ENCODE data around the gene HIGD1B. TPM values are rescaled to one million over a fixed set of nuclear protein-coding genes. Genes with fewer than 3 reads are reported as not detected.

The HIGD1B gene
- total and polyA plus RNA-seq, 2 donors (not counting 1 experiment from before 2014, with no cell fraction given) = not detected

DNA sequence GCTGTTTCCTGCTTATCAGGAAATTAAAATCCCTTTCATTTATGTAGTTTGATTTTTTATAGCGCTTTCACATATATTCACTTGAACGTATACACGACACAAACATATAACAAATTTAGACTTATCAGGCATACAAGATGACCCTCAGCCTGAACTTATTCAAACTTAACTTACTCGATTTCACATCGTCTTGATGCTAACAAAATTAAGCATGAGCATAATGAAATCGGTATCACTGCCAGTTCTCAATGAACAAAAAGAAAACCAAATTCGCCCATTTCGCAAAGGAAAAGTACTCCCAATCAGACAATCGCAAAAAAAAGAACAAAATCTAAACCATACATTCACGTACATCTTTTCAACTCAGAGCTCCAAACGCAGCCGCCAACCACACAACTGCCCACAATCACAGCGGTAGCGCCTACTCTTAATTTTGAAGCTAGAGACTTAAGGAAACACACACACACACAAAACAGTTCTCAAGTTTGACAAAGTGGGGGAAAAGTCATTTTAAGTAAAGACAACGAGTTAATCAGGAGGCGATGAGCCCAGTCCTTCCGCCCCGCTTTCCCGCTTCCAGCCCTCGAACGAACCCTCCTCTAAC is 18.7 kb upstream of the HIGD1B start:
- no peaks in the 10 kb centered on the region for H3K9me3 Mint-ChIP-seq (ENCODE audit: insufficient read depth)
- peaks cover 48% of the 10 kb centered on the region for H3K27me3 Mint-ChIP-seq
- intact Hi-C loops (cut with micrococcal nuclease) = no loop called here
- peak overlapping the region; percentile 94 for H3K4me2 ChIP-seq (replicated peaks; ENCODE audit: low read depth, low read length, poor library complexity, severe bottlenecking)
- TF ChIP-seq EZH2 (IDR thresholded peaks at IDR 0.05; ENCODE audit: borderline replicate concordance, insufficient read depth, low read depth, low read length, poor library complexity, severe bottlenecking) = peak; percentile 4
- TF ChIP-seq, protein P1, sequence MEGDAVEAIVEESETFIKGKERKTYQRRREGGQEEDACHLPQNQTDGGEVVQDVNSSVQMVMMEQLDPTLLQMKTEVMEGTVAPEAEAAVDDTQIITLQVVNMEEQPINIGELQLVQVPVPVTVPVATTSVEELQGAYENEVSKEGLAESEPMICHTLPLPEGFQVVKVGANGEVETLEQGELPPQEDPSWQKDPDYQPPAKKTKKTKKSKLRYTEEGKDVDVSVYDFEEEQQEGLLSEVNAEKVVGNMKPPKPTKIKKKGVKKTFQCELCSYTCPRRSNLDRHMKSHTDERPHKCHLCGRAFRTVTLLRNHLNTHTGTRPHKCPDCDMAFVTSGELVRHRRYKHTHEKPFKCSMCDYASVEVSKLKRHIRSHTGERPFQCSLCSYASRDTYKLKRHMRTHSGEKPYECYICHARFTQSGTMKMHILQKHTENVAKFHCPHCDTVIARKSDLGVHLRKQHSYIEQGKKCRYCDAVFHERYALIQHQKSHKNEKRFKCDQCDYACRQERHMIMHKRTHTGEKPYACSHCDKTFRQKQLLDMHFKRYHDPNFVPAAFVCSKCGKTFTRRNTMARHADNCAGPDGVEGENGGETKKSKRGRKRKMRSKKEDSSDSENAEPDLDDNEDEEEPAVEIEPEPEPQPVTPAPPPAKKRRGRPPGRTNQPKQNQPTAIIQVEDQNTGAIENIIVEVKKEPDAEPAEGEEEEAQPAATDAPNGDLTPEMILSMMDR (IDR thresholded peaks at IDR 0.05) = no peak
- peaks cover 11 to 18% of the 10 kb centered on the region in 2 donors for H3K4me1 ChIP-seq (ENCODE audit: control insufficient read depth in 2 of 2, insufficient read depth in 2 of 2, low read length in 2 of 2)
- peak overlapping the region; percentile 1 for H3K27ac Mint-ChIP-seq
- ChIA-PET POLR2A (no interaction called here), CTCF (interaction anchor here (1.4 kb wide), 1 partner anchor 36 kb away, joined by 3 read pairs; no protein-coding TSS in a partner anchor)
- DNase-seq = peak; percentile 65
- ATAC-seq (ENCODE audit: low read depth) = no peak
- peak overlapping the region; percentile 62 for H3K9ac ChIP-seq (ENCODE audit: low read length)
- WGBS (ENCODE audit: insufficient coverage) = 3% methylated on average over 15 of the region's 21 CpGs
- no peaks in the 10 kb centered on the region for H3K36me3 ChIP-seq (replicated peaks in 1 of 2; ENCODE audit: control extremely low read depth in 1 of 2, control insufficient read depth in 1 of 2, extremely low read depth in 1 of 2, insufficient read depth in 2 of 2, low read length in 1 of 2)
- no peaks in the 10 kb centered on the region for H3K9me3 ChIP-seq (ENCODE audit: control extremely low read depth in 1 of 3, control insufficient read depth in 2 of 3, insufficient read depth in 1 of 3, low read length in 2 of 3)
- H3K27ac ChIP-seq (ENCODE audit: low read length in 2 of 2) = no peak overlapping the region
- H3K4me1 Mint-ChIP-seq = peaks cover 14% of the 10 kb centered on the region
- H3K4me3 ChIP-seq (ENCODE audit: control extremely low read depth in 1 of 5, extremely low read depth in 1 of 5, insufficient read depth in 1 of 5, low read depth in 2 of 5, low read length in 4 of 5) = peak overlapping the region; percentile 22 to 70 (median 27)
- peak overlapping the region; percentile 86 for H3K4me3 Mint-ChIP-seq
- H3K27me3 ChIP-seq (replicated peaks in 1 of 4; ENCODE audit: control extremely low read depth in 1 of 4, control insufficient read depth in 3 of 4, insufficient read depth in 4 of 4, low read length in 3 of 4) = peaks cover 0 to 53% (median 28%) of the 10 kb centered on the region in 4 experiments
- peak overlapping the region; percentile 56 for H2AFZ ChIP-seq (ENCODE audit: insufficient read depth, low read depth, low read length, poor library complexity, severe bottlenecking)
- no peaks in the 10 kb centered on the region for H3K79me2 ChIP-seq (ENCODE audit: control insufficient read depth, insufficient read depth, low read length)
- H4K20me1 ChIP-seq (ENCODE audit: control insufficient read depth, insufficient read depth, low read length, poor library complexity, severe bottlenecking) = no peaks in the 10 kb centered on the region

Measured in B cell (primary cell).